Choroid plexus epithelial cell (primary cell): ENCODE measurements around the gene PAEP.

ENCODE experiments used
- DNase-seq: peaks from one replicate; pipeline ENCODE4 v3.0.0-alpha.2; 2010; ENCODE audit warnings: low read depth
- H3K4me3 ChIP-seq: 2 replicates; pipeline ENCODE4 v1.5.1; 2011; ENCODE audit warnings: low read depth, mild to moderate bottlenecking, control low read depth, low read length, moderate library complexity
- TF ChIP-seq, protein P1 (sequence below): conservative IDR thresholded peaks from 2 replicates; pipeline ENCODE4 v1.5.1; 2011; ENCODE audit warnings: low read depth, mild to moderate bottlenecking, control low read depth, inconsistent platforms, low read length, moderate library complexity

The PAEP gene

DNA sequence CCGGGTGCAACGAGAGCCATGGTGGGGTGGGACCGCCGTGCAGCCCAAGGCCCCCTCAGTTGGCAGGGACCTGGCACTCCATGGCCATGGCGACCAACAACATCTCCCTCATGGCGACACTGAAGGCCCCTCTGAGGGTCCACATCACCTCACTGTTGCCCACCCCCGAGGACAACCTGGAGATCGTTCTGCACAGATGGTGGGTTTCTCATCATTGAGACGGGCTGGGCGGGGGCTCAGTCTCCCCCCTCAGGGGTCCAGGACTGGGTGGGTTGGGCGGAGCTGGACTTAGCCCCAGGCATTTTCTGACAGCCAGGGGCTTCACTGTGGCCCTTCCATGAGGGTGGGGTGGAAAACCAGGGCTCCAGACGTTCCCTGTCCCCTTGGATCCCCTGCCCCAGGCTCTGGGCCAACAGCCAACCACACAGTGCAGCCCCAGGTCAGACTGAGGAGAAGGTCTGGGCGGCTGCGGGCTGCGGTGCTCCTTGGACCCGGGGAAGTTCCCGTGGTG lies 734 bp downstream of the PAEP start:
- DNase-seq, result no peak
- H3K4me3 ChIP-seq, result no peak overlapping the region
- TF ChIP-seq, protein P1, sequence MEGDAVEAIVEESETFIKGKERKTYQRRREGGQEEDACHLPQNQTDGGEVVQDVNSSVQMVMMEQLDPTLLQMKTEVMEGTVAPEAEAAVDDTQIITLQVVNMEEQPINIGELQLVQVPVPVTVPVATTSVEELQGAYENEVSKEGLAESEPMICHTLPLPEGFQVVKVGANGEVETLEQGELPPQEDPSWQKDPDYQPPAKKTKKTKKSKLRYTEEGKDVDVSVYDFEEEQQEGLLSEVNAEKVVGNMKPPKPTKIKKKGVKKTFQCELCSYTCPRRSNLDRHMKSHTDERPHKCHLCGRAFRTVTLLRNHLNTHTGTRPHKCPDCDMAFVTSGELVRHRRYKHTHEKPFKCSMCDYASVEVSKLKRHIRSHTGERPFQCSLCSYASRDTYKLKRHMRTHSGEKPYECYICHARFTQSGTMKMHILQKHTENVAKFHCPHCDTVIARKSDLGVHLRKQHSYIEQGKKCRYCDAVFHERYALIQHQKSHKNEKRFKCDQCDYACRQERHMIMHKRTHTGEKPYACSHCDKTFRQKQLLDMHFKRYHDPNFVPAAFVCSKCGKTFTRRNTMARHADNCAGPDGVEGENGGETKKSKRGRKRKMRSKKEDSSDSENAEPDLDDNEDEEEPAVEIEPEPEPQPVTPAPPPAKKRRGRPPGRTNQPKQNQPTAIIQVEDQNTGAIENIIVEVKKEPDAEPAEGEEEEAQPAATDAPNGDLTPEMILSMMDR, result no peak

- DNase-seq, result no peak
- H3K4me3 ChIP-seq, result no peak overlapping the region
- TF ChIP-seq, protein P1, result no peak
These were observed 1.5 kb downstream of the PAEP start for GRCh38 chr9:135563039-135563476.

- no peak overlapping the region for H3K4me3 ChIP-seq
- no peak for DNase-seq
- TF ChIP-seq, protein P1, result no peak
These were observed 2.3 kb downstream of the PAEP start for GRCh38 chr9:135563858-135564257.

DNA sequence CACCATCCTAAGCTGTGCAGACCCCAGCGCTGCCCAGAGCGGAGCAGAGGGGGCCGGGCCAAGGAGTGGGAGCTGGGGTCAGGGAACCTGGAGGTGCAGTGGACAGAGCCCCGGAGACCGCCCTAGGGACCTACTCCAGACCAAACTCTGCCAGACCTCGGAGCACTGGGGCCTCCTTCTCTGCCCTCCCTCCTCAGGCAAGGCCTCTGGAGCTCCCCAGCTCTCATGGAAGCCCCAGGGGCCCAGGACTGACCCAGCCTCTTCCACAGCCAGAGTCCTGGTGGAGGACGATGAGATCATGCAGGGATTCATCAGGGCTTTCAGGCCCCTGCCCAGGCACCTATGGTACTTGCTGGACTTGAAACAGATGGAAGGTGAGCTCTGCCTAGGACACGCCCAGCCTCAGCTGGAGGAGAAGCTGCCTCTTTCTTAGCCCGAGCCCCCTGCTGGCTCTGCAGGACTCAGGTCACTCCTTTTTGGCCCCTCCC lies 3.6 kb downstream of the PAEP start:
- TF ChIP-seq, protein P1, result no peak
- H3K4me3 ChIP-seq, result no peak overlapping the region
- no peak for DNase-seq

DNA sequence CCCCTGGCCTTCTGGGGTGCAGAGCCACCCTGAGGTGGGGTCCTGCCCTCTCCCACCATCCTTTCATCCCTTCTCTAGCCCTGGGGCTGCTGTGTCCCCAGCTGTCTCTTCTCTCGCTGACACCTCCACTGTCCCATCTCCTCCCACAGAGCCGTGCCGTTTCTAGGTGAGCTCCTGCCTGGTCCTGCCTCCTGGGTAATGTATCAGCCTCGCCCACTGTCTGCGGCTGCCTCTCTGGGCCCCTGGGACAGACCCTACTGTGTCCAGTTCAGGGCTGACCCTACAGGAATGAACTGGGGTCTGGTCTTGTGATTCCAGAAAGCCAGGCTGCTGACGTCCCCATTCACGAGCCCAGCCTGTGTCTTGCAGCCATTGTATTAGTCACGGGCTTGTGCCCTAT lies 4.1 kb downstream of the PAEP start:
- no peak for DNase-seq
- H3K4me3 ChIP-seq, result no peak overlapping the region
- TF ChIP-seq, protein P1, result no peak

DNA sequence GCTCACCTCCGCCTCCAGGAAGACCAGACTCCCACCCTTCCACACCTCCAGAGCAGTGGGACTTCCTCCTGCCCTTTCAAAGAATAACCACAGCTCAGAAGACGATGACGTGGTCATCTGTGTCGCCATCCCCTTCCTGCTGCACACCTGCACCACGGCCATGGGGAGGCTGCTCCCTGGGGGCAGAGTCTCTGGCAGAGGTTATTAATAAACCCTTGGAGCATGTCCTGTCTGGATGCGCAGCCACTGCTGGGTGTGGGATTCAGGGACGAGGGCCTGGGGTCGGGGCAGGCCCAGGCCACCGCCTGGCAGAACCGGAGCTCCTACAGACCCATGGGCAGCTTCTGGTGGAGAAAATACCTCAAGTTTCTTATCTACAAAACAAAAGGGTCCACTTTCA lies 5.0 kb downstream of the PAEP start:
- H3K4me3 ChIP-seq, result no peak overlapping the region
- TF ChIP-seq, protein P1, result no peak
- DNase-seq, result no peak

GRCh38 chr9:135567311-135567710 lies 5.8 kb downstream of the PAEP start:
- TF ChIP-seq, protein P1, result no peak
- no peak for DNase-seq

More at GRCh38 chr9:135567311-135567710, 5.8 kb downstream of the PAEP start:
- no peak overlapping the region for H3K4me3 ChIP-seq
